GM23248 (cell line): ENCODE data around the gene SGTA. TPM values are rescaled to one million over a fixed set of nuclear protein-coding genes. Genes with fewer than 3 reads are reported as not detected.

Source experiments
- DNase-seq: peaks from one replicate; pipeline ENCODE4 v3.0.0-alpha.2; 2015
- H2AFZ ChIP-seq: fragments of 200-600 bp; sonication (generic); 2 replicates; pipeline ENCODE4 v1.6.1; 2016; ENCODE audit warnings: antibody characterized with exemption
- H3F3A ChIP-seq: fragments of 200-600 bp; sonication (generic); 2 replicates; pipeline ENCODE4 v1.6.1; 2016; ENCODE audit warnings: mild to moderate bottlenecking, antibody characterized with exemption, mixed run types; ENCODE audit not compliant: insufficient read depth
- H3K27ac ChIP-seq: fragments of 200-600 bp; sonication (generic); 2 replicates; pipeline ENCODE4 v1.5.1; 2016; ENCODE audit warnings: mild to moderate bottlenecking
- H3K27me3 ChIP-seq: fragments of 200-600 bp; sonication (generic); replicated peaks from 2 replicates; pipeline ENCODE4 v1.6.1; 2016; ENCODE audit warnings: mild to moderate bottlenecking; ENCODE audit not compliant: insufficient read depth
- H3K36me3 ChIP-seq: fragments of 200-600 bp; sonication (generic); 2 replicates; pipeline ENCODE4 v1.6.1; 2016; ENCODE audit warnings: low read depth, mild to moderate bottlenecking
- H3K4me1 ChIP-seq: fragments of 200-600 bp; sonication (generic); 2 replicates; pipeline ENCODE4 v1.6.1; 2016; ENCODE audit warnings: mild to moderate bottlenecking; ENCODE audit not compliant: insufficient read depth
- H3K4me2 ChIP-seq: fragments of 200-600 bp; sonication (generic); one replicate; pipeline ENCODE4 v1.6.1; 2016; ENCODE audit warnings: mild to moderate bottlenecking; ENCODE audit not compliant: unreplicated experiment
- H3K4me3 ChIP-seq: fragments of 200-600 bp; sonication (generic); 2 replicates; pipeline ENCODE4 v1.5.1; 2016; ENCODE audit warnings: mild to moderate bottlenecking
- H3K79me2 ChIP-seq: fragments of 200-600 bp; sonication (generic); 2 replicates; pipeline ENCODE4 v1.6.1; 2016; ENCODE audit warnings: mild to moderate bottlenecking; ENCODE audit not compliant: insufficient read depth
- H3K9ac ChIP-seq: fragments of 200-600 bp; sonication (generic); 2 replicates; pipeline ENCODE4 v1.6.1; 2016; ENCODE audit warnings: mild to moderate bottlenecking
- H3K9me2 ChIP-seq: fragments of 200-600 bp; sonication (generic); 2 replicates; pipeline ENCODE4 v1.6.1; 2016; ENCODE audit warnings: mixed run types, mild to moderate bottlenecking, moderate library complexity; ENCODE audit not compliant: insufficient read depth
- H3K9me3 ChIP-seq: fragments of 200-600 bp; sonication (generic); one replicate; pipeline ENCODE4 v1.6.1; 2017; ENCODE audit warnings: low read depth
- H4K20me1 ChIP-seq: fragments of 200-600 bp; sonication (generic); 2 replicates; pipeline ENCODE4 v1.6.0; 2016; ENCODE audit not compliant: insufficient read depth
- EZH2 ChIP-seq: fragments of 200-600 bp; sonication (generic); IDR thresholded peaks from 2 replicates; pipeline ENCODE4 v1.6.1; 2018; ENCODE audit warnings: antibody characterized with exemption, mild to moderate bottlenecking; ENCODE audit not compliant: insufficient read depth, poor library complexity, severe bottlenecking
- EZH2phosphoT487 ChIP-seq: fragments of 200-600 bp; sonication (generic); IDR thresholded peaks from 2 replicates; pipeline ENCODE4 v1.6.1; 2018; ENCODE audit warnings: antibody characterized with exemption, moderate library complexity, mild to moderate bottlenecking, low read depth; ENCODE audit not compliant: insufficient read depth
- WGBS, 2 experiments: methylation state at CpG; one replicate each; pipeline ENCODE4 v1.1.6; 2015 to 2017; ENCODE audit warnings: low lambda C conversion rate in 2 of 2, low coverage in 1 of 2; ENCODE audit errors: missing lambda C conversion rate in 2 of 2; 5-methylcytosine and 5-hydroxymethylcytosine counted together
- in situ Hi-C: fragments of 300-500 bp; cut with MboI; formaldehyde crosslinking; loops from 2 replicates; pipeline ENCODE4 v1.15.0; 2020
- polyA plus RNA-seq: library from polyadenylated mRNA; unstranded; fragments of >200 nt; fragmentation: Nextera tagmentation; extraction: Ambion mirVana; gene quantifications from 2 replicates; pipeline ENCODE4 v1.2.1, GENCODE V29; 2016
- total RNA-seq: library from RNA; depleted of rRNA; stranded (reverse); fragments of >200 nt; shearing (Covaris generic); gene quantifications from 2 replicates; pipeline ENCODE4 v1.2.3, GENCODE V29; 2014

Gene SGTA
- total and polyA plus RNA-seq, 2 experiments from 2014 or later: 57.5 to 66.2 TPM

DNA sequence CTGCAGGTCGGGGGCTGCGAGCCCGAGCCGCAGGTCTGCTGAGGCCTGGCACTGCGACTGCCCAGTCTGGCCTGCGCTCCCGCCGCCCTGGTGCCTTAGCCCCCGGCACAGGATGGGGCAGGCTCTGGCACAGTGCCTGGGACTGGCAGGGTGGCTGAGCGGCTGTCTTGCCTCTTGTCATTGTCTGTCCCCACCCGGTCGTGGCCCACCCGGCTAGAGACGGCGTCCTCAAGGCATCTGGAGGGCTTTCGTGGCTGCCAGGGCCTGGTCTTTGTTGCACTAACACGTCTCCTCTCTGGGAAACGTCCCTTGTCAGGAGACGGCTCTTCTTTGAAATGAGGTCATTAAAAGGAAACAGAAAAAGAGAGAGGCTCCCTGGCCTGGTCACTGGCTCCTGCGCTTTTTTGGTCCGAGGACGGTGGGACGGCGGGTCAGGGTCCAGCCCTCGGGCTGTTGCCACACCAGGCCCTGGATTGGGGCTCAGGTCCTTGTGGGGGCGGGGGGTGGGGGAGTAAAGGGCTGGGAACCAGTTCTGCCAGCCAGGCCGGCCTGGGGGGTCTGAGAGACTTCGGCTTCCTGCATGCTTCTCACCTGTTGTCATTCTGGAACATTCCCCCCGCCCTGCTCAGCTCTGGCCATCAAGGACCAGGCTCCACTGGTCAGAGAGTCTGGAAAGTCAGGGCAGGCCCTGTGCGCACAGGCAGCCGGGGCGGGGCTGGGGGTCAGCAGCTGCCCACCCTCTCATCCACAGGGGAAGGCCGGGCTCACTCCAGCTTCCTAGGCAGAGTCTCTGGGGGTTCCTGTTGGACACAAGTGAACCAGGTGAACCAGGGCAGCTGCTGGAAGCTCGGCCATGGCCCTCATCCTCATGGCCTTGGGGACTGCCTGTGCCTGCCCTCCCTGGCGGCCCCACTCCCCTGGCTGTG, 30.4 kb upstream of the SGTA start:
- no peaks in the 10 kb centered on the region for H4K20me1 ChIP-seq
- H3K27ac ChIP-seq: no peak overlapping the region
- H3K36me3 ChIP-seq: no peaks in the 10 kb centered on the region; the same call in 1 of the 2 replicates
- H3K4me3 ChIP-seq: no peak overlapping the region
- H3K4me1 ChIP-seq: no peaks in the 10 kb centered on the region
- H3F3A ChIP-seq: no peaks in the 10 kb centered on the region
- no peaks in the 10 kb centered on the region for H3K9me3 ChIP-seq
- no peaks in the 10 kb centered on the region for H3K9me2 ChIP-seq
- no peak overlapping the region for H3K9ac ChIP-seq
- H2AFZ ChIP-seq: no peak overlapping the region
- in situ Hi-C loops: no loop called here
- H3K79me2 ChIP-seq: no peaks in the 10 kb centered on the region
- H3K4me2 ChIP-seq: no peak overlapping the region
- H3K27me3 ChIP-seq: no peaks in the 10 kb centered on the region
- no peak for DNase-seq
- 89 to 90% methylated on average over 29 to 33 of the region's 35 CpGs for WGBS, 2 experiments
- TF ChIP-seq EZH2phosphoT487: no peak

- H3K9me3 ChIP-seq: no peaks in the 10 kb centered on the region
- no peaks in the 10 kb centered on the region for H4K20me1 ChIP-seq
- H3K27me3 ChIP-seq: no peaks in the 10 kb centered on the region
- H2AFZ ChIP-seq: no peak overlapping the region
- in situ Hi-C loops: no loop called here
- no peak overlapping the region for H3K4me2 ChIP-seq
- no peaks in the 10 kb centered on the region; the same call in 1 of the 2 replicates for H3K36me3 ChIP-seq
- H3K4me3 ChIP-seq: no peak overlapping the region
- TF ChIP-seq EZH2: no peak
- TF ChIP-seq EZH2phosphoT487: no peak
- H3K27ac ChIP-seq: no peak overlapping the region
- WGBS, 2 experiments: 94 to 95% methylated on average over 30 to 32 of the region's 37 CpGs
- H3K9ac ChIP-seq: no peak overlapping the region
- no peaks in the 10 kb centered on the region for H3F3A ChIP-seq
- H3K9me2 ChIP-seq: no peaks in the 10 kb centered on the region
- no peak for DNase-seq
- no peaks in the 10 kb centered on the region for H3K79me2 ChIP-seq
- H3K4me1 ChIP-seq: no peaks in the 10 kb centered on the region
These were observed 29.6 kb upstream of the SGTA start for GRCh38 chr19:2812414-2813234.

GRCh38 chr19:2811735-2812413, 28.8 kb upstream of the SGTA start:
- WGBS, 2 experiments: 89 to 91% methylated on average over 24 to 34 of the region's 34 CpGs

GRCh38 chr19:2811221-2811722, 28.2 kb upstream of the SGTA start:
- Histone ChIP-seq H3K27me3 (no peaks in the 10 kb centered on the region), H3K27ac (no peak overlapping the region), H3K4me2 (no peak overlapping the region), H3K4me1 (no peaks in the 10 kb centered on the region), H3K36me3 (no peaks in the 10 kb centered on the region; the same call in 1 of the 2 replicates), H3K9ac (no peak overlapping the region), H4K20me1 (no peaks in the 10 kb centered on the region), H3K9me3 (no peaks in the 10 kb centered on the region), H2AFZ (no peak overlapping the region), H3F3A (no peaks in the 10 kb centered on the region), H3K4me3 (no peak overlapping the region), H3K79me2 (no peaks in the 10 kb centered on the region), H3K9me2 (no peaks in the 10 kb centered on the region)
- no peak for DNase-seq
- 97 to 98% methylated on average over 20 of the region's 20 CpGs for WGBS, 2 experiments
- TF ChIP-seq EZH2: no peak
- TF ChIP-seq EZH2phosphoT487: no peak
- in situ Hi-C loops: no loop called here

More at GRCh38 chr19:2811735-2812413, 28.8 kb upstream of the SGTA start:
- Histone ChIP-seq H3K79me2 (no peaks in the 10 kb centered on the region), H3K9ac (no peak overlapping the region), H3K4me1 (no peaks in the 10 kb centered on the region), H2AFZ (no peak overlapping the region), H3K4me3 (no peak overlapping the region), H3K9me3 (no peaks in the 10 kb centered on the region), H3K9me2 (no peaks in the 10 kb centered on the region), H3K36me3 (no peaks in the 10 kb centered on the region; the same call in 1 of the 2 replicates), H4K20me1 (no peaks in the 10 kb centered on the region), H3F3A (no peaks in the 10 kb centered on the region), H3K27me3 (no peaks in the 10 kb centered on the region), H3K27ac (no peak overlapping the region), H3K4me2 (no peak overlapping the region)
- no peak for DNase-seq
- TF ChIP-seq EZH2: no peak
- TF ChIP-seq EZH2phosphoT487: no peak
- in situ Hi-C loops: no loop called here
